ENCODE results near the gene MMP1. TPM values are rescaled to one million over a fixed set of nuclear protein-coding genes. Genes with fewer than 3 reads are reported as not detected.

Gene MMP1
- polyA plus RNA-seq (2012; ENCODE audit: insufficient read length, low read depth): 1.1 TPM

DNA sequence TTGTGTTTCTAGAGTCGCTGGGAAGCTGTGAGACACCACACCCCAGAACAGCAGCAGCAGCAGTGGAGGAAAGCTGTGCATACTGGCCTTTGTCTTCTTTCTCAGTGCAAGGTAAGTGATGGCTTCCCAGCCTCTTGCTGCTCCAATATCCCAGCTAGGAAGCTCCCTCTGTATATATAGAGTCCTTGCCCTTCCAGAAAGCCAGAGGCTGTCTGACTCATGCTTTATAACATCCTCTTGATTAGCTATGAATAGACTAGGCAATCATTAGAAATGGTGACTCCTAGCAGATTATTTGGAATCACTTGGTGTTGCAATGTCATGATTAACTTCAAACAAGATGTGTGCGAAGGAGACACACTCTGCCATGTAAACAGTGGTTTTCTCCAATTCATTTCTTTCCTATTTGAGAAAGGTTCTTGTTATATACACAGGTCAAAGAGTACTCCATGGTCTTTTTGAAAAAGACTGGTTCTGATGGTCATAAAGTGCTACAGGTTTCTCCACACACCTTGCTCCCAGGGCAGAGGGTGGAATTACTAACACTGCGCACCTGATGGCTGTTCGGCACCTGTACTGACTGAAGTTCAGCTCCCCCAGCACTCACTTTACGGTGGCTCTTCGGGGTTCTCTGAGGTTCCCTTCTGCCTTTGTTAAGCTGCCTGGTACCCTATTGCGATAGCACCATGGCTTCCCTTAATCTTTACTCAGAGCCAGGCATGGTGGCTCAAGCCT, at the start of gene MMP1:
MMP1 (minus strand) TSS at position 149 of the 735 bp plus-strand sequence; CDS start at position 81, 68 bp downstream.
- TF ChIP-seq SIN3A (IDR thresholded peaks at IDR 0.05; ENCODE audit: borderline replicate concordance, insufficient read depth, low read length) (no peak), REST (IDR thresholded peaks at IDR 0.05; ENCODE audit: insufficient read depth in 1 of 2, low read depth in 2 of 2, low read length in 2 of 2) (no peak), TAF1 (IDR thresholded peaks at IDR 0.05; ENCODE audit: borderline replicate concordance, insufficient read depth, low read length) (no peak), POLR2AphosphoS5 (IDR thresholded peaks at IDR 0.05; ENCODE audit: low read depth, low read length) (no peak), FOXP2 (optimal IDR thresholded peaks at IDR 0.05; ENCODE audit: borderline replicate concordance, extremely low read depth, extremely low read length, insufficient read depth) (no peak)

- TF ChIP-seq REST (IDR thresholded peaks at IDR 0.05; ENCODE audit: insufficient read depth in 1 of 2, low read depth in 2 of 2, low read length in 2 of 2): no peak
- no peak for TF ChIP-seq FOXP2 (optimal IDR thresholded peaks at IDR 0.05; ENCODE audit: borderline replicate concordance, extremely low read depth, extremely low read length, insufficient read depth)
- no peak for TF ChIP-seq POLR2AphosphoS5 (IDR thresholded peaks at IDR 0.05; ENCODE audit: low read depth, low read length)
- TF ChIP-seq SIN3A (IDR thresholded peaks at IDR 0.05; ENCODE audit: borderline replicate concordance, insufficient read depth, low read length): no peak
- no peak for TF ChIP-seq TAF1 (IDR thresholded peaks at IDR 0.05; ENCODE audit: borderline replicate concordance, insufficient read depth, low read length)
These were observed 48.3 kb upstream of the MMP1 start for GRCh38 chr11:102846292-102846691.

- no peak for TF ChIP-seq POLR2AphosphoS5 (IDR thresholded peaks at IDR 0.05; ENCODE audit: low read depth, low read length)
- no peak for TF ChIP-seq FOXP2 (optimal IDR thresholded peaks at IDR 0.05; ENCODE audit: borderline replicate concordance, extremely low read depth, extremely low read length, insufficient read depth)
- no peak for TF ChIP-seq TAF1 (IDR thresholded peaks at IDR 0.05; ENCODE audit: borderline replicate concordance, insufficient read depth, low read length)
These were observed 45.5 kb upstream of the MMP1 start, which contains the start of gene MMP3 for GRCh38 chr11:102843489-102843888. Gene MMP3, minus strand, starts transcription at chr11:102843609. Its CDS starts 63 bp downstream, at chr11:102843546.

GRCh38 chr11:102842930-102843329, 45.0 kb upstream of the MMP1 start:
- TF ChIP-seq SIN3A (IDR thresholded peaks at IDR 0.05; ENCODE audit: borderline replicate concordance, insufficient read depth, low read length) (no peak), FOXP2 (optimal IDR thresholded peaks at IDR 0.05; ENCODE audit: borderline replicate concordance, extremely low read depth, extremely low read length, insufficient read depth) (no peak), TAF1 (IDR thresholded peaks at IDR 0.05; ENCODE audit: borderline replicate concordance, insufficient read depth, low read length) (no peak), REST (IDR thresholded peaks at IDR 0.05; ENCODE audit: insufficient read depth in 1 of 2, low read depth in 2 of 2, low read length in 2 of 2) (no peak), POLR2AphosphoS5 (IDR thresholded peaks at IDR 0.05; ENCODE audit: low read depth, low read length) (no peak)

GRCh38 chr11:102840018-102840417, 42.1 kb upstream of the MMP1 start:
- no peak for TF ChIP-seq FOXP2 (optimal IDR thresholded peaks at IDR 0.05; ENCODE audit: borderline replicate concordance, extremely low read depth, extremely low read length, insufficient read depth)

DNA sequence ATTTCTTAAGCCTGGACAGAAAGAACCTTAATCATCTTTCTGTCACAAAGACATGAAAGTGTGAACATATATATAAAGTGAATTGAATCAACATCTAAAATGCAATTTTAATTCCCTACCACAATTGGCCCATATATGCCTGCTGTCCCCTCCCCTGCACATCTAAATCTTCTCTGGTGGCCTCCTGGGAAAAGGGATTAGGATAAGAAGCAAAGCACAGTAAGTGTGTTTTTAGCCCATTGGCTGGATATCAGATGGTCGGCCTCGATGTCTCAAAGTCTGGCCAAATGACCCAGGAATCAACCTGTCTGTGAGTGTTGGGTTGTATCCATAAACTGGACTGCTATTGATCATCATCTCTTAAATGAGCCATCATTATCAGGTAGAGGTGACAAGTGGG, 39.7 kb upstream of the MMP1 start:
- TF ChIP-seq FOXP2 (optimal IDR thresholded peaks at IDR 0.05; ENCODE audit: borderline replicate concordance, extremely low read depth, extremely low read length, insufficient read depth) (no peak), TAF1 (IDR thresholded peaks at IDR 0.05; ENCODE audit: borderline replicate concordance, insufficient read depth, low read length) (no peak), SIN3A (IDR thresholded peaks at IDR 0.05; ENCODE audit: borderline replicate concordance, insufficient read depth, low read length) (no peak), POLR2AphosphoS5 (IDR thresholded peaks at IDR 0.05; ENCODE audit: low read depth, low read length) (no peak), REST (IDR thresholded peaks at IDR 0.05; ENCODE audit: insufficient read depth in 1 of 2, low read depth in 2 of 2, low read length in 2 of 2) (no peak)
